ENCODE data around the gene CACNG1.
A peak's percentile ranks its signal among the peaks of the same experiment; 100 is the strongest.
"Not testable (repeated sequence)": the region's sequence is repeated elsewhere in the genome, so short reads cannot be mapped to it uniquely, and the experiment has no call there.

The CACNG1 gene

GRCh38 chr17:67078292-67078691 is 33.9 kb downstream of the CACNG1 start:
- DNase-seq (ENCODE audit: low spot score) (no peak), FAIRE-seq (no peak)

GRCh38 chr17:67079491-67079890 is 35.1 kb downstream of the CACNG1 start:
- FAIRE-seq (no peak), DNase-seq (ENCODE audit: low spot score) (no peak)

GRCh38 chr17:67080804-67081203 is 36.5 kb downstream of the CACNG1 start:
- FAIRE-seq (no peak), DNase-seq (ENCODE audit: low spot score) (no peak)

GRCh38 chr17:67082107-67082506 is 37.8 kb downstream of the CACNG1 start:
- FAIRE-seq = no peak
- no peak for DNase-seq (ENCODE audit: low spot score)

GRCh38 chr17:67085406-67085805 is 41.1 kb downstream of the CACNG1 start:
- FAIRE-seq (no peak), DNase-seq (ENCODE audit: low spot score) (no peak)

- no peak for FAIRE-seq
These were observed 44.3 kb downstream of the CACNG1 start for GRCh38 chr17:67088639-67089038.

GRCh38 chr17:67090341-67090740 is 46.0 kb downstream of the CACNG1 start:
- FAIRE-seq (no peak), DNase-seq (ENCODE audit: low spot score) (no peak)

More at GRCh38 chr17:67088639-67089038, 44.3 kb downstream of the CACNG1 start:
- no peak for DNase-seq (ENCODE audit: low spot score)

- FAIRE-seq = no peak
- no peak for DNase-seq (ENCODE audit: low spot score)
These were observed 47.9 kb downstream of the CACNG1 start for GRCh38 chr17:67092291-67092690.

GRCh38 chr17:67092710-67093109 is 48.4 kb downstream of the CACNG1 start:
- not testable (repeated sequence) for FAIRE-seq

GRCh38 chr17:67093348-67093747 is 49.0 kb downstream of the CACNG1 start:
- DNase-seq (ENCODE audit: low spot score) = no peak

More at GRCh38 chr17:67092710-67093109, 48.4 kb downstream of the CACNG1 start:
- DNase-seq (ENCODE audit: low spot score) = not testable (repeated sequence)

GRCh38 chr17:67095291-67095690 is 50.9 kb downstream of the CACNG1 start:
- FAIRE-seq (peak; percentile 79), DNase-seq (ENCODE audit: low spot score) (peak; percentile 77)

More at GRCh38 chr17:67093348-67093747, 49.0 kb downstream of the CACNG1 start:
- no peak for FAIRE-seq

GRCh38 chr17:67095803-67096202 is 51.4 kb downstream of the CACNG1 start:
- DNase-seq (ENCODE audit: low spot score) = peak; percentile 19
- no peak for FAIRE-seq

GRCh38 chr17:67096609-67097008 is 52.3 kb downstream of the CACNG1 start:
- FAIRE-seq (no peak), DNase-seq (ENCODE audit: low spot score) (no peak)

- FAIRE-seq (no peak), DNase-seq (ENCODE audit: low spot score) (no peak)
These were observed 53.7 kb downstream of the CACNG1 start for GRCh38 chr17:67098006-67098405.

- not testable (repeated sequence) for DNase-seq (ENCODE audit: low spot score); FAIRE-seq
These were observed 60.3 kb downstream of the CACNG1 start for GRCh38 chr17:67104641-67105040.

- DNase-seq (ENCODE audit: low spot score) = no peak
- no peak for FAIRE-seq
These were observed 60.9 kb downstream of the CACNG1 start for GRCh38 chr17:67105213-67105612.

Measured in RCC 7860 (cell line).